ENCODE results near the gene NAE1. TPM values are rescaled to one million over a fixed set of nuclear protein-coding genes. Genes with fewer than 3 reads are reported as not detected.

NAE1 gene
- total RNA-seq, 1 donor from 2014 or later: 53.7 TPM

DNA sequence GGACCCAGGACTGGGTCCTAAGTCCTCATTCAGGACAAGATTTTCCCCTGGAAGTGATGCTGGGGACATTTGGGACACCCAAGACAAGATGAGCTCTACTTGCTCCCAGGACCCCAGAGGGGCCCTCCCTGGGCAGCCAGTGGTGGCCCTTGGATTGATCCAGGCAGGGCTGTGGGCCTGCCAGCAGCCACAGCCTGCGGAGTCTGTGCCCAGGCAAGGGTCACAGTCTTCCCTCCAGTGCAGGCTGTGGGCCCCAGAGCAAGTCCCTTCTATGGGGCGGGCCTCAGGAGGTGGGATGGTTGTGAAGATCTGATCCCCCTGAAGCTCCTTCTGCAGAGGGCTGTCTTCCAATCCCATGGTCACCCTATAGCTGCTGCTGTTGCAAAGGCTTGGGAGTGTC is 26.0 kb upstream of the NAE1 start:
- no peaks in the 10 kb centered on the region for H3K36me3 Mint-ChIP-seq (ENCODE audit: low read depth)
- ChIA-PET POLR2A (no interaction called here), CTCF (interaction anchor here (1.0 to 1.6 kb wide), 2 partner anchors 11 to 16 kb away, joined by 4 to 9 read pairs; no protein-coding TSS in a partner anchor)
- H3K27ac Mint-ChIP-seq: no peak overlapping the region
- ATAC-seq (ENCODE audit: low read depth) (no peak), DNase-seq (no peak)
- TF ChIP-seq, protein P1, sequence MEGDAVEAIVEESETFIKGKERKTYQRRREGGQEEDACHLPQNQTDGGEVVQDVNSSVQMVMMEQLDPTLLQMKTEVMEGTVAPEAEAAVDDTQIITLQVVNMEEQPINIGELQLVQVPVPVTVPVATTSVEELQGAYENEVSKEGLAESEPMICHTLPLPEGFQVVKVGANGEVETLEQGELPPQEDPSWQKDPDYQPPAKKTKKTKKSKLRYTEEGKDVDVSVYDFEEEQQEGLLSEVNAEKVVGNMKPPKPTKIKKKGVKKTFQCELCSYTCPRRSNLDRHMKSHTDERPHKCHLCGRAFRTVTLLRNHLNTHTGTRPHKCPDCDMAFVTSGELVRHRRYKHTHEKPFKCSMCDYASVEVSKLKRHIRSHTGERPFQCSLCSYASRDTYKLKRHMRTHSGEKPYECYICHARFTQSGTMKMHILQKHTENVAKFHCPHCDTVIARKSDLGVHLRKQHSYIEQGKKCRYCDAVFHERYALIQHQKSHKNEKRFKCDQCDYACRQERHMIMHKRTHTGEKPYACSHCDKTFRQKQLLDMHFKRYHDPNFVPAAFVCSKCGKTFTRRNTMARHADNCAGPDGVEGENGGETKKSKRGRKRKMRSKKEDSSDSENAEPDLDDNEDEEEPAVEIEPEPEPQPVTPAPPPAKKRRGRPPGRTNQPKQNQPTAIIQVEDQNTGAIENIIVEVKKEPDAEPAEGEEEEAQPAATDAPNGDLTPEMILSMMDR (IDR thresholded peaks at IDR 0.05): no peak
- intact Hi-C loops (cut with micrococcal nuclease): no loop called here
- peaks cover 2% of the 10 kb centered on the region for H3K27me3 Mint-ChIP-seq
- no peaks in the 10 kb centered on the region for H3K4me1 Mint-ChIP-seq
- no peak overlapping the region for H3K4me3 Mint-ChIP-seq
- no peaks in the 10 kb centered on the region for H3K9me3 Mint-ChIP-seq

DNA sequence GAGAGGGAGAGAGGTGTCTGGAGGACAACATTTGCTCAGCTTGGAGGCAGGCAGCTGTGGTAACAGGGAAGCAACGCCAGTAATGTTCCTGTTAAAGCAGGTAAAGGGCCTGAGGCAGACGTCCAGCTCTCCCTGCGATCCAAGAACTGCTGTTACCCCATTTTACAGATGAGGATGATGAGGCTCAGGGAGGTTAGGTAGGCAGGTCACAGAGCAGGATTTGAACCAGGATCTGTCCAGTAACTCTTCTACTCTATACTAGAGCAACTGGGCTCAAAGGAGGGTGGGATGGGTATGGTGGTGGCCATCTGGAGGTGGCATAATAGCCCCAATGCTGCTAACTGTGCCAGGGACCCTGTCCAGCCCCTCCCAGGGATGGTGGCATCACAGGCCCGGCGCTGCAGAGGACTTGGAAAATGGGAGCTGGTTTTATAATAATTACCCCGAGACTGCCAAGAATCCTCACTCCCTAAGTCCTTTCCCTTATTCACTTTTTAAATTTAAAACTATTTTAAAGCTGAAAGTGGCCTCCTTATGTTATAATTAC is 25.5 kb upstream of the NAE1 start:
- H3K4me1 Mint-ChIP-seq: no peaks in the 10 kb centered on the region
- no peak overlapping the region for H3K4me3 Mint-ChIP-seq
- intact Hi-C loops (cut with micrococcal nuclease): no loop called here
- no peaks in the 10 kb centered on the region for H3K9me3 Mint-ChIP-seq
- ChIA-PET CTCF (interaction anchor here (1.0 to 1.6 kb wide), 2 partner anchors 11 to 17 kb away, joined by 4 to 9 read pairs; no protein-coding TSS in a partner anchor), POLR2A (no interaction called here)
- no peak overlapping the region for H3K27ac Mint-ChIP-seq
- TF ChIP-seq, protein P1 (IDR thresholded peaks at IDR 0.05): no peak
- H3K36me3 Mint-ChIP-seq (ENCODE audit: low read depth): no peaks in the 10 kb centered on the region
- no peak for ATAC-seq (ENCODE audit: low read depth)
- no peak for DNase-seq
- H3K27me3 Mint-ChIP-seq: no peaks in the 10 kb centered on the region

DNA sequence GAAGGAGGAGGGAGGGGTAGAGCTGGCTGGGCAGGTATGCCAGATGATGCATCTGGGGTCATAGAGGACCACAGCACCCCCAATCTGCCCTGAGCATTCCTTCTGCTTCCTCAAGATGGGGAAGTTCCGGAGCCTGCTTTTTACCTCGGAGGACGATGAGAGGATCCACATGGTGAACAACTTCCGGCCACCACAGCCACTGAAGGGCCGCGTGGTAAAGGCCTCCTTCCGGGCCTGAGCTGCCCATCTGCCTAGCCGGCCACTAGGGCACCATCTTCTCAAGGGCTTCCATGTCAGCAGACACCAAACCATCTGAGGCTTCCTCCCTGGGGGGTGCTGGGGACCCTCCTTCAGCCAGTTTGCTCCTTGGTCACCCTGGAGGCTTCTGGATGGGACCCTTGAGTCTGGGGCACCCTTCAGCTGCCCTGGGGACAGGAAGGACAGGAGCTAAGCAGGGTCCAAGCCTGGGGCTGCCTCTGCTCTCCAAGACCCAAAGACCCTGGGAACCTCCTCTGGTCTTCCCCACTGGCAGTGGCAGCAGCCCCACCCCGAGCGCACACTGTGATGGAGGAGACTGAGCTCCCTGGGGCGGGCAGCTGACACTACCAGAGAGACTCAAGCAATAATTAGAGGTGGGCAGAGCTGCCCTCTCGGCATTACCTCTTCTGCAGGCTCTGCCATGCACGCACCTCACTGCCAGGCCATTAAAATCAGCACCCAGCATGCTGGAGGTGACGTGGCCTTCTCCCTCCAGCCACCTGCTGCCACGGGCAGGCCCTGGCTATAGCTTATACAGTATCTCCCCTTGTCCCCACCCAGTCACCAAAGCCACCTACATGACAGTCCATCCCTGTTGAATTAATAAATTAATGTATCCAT is 22.7 kb upstream of the NAE1 start:
- TF ChIP-seq, protein P1 (IDR thresholded peaks at IDR 0.05): no peak
- Mint-ChIP-seq H3K4me1 (no peaks in the 10 kb centered on the region), H3K27ac (no peak overlapping the region), H3K27me3 (peaks cover under 1% of the 10 kb centered on the region), H3K9me3 (no peaks in the 10 kb centered on the region), H3K4me3 (no peak overlapping the region), H3K36me3 (ENCODE audit: low read depth) (no peaks in the 10 kb centered on the region)
- intact Hi-C loops (cut with micrococcal nuclease): no loop called here
- ChIA-PET CTCF (interaction anchor here (0.6 kb wide), 1 partner anchor 20 kb away, joined by 3 read pairs; no protein-coding TSS in a partner anchor), POLR2A (no interaction called here)
- ATAC-seq (ENCODE audit: low read depth) (no peak), DNase-seq (no peak)

DNA sequence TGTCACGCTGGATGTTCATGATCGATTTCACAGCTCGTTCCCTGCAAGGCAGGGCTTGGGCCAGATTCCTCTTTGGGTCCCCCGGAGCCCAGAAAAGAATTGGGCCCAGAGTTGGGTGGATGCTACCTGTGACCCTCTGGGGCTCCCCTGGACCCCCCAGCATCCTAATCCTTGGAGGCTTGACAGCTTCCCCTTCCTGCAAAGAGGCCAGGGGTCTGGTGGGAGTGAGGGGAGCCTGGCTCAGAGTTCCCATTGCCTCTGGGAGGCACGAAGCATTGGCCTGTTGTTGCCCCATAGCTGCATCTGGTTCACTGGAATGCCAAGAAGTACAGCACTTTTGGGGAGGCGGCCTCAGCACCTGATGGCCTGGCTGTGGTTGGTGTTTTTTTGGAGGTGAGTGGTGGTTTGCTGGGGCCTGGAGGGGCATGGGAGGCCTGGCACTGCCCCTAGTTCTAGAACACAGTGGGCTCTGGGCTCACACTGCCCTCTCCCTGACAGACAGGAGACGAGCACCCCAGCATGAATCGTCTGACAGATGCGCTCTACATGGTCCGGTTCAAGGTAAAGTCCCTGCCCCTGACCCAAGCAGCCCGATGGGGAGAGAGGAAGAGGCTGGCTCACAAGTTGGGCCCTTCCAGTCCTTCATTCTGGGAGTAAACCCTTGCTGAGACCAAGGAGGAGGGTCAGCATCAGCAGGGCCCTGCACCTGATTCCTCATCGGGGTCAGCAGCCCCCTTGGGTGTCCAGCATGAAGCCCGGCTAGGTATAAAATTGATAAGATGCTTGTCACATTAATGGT is 20.6 kb upstream of the NAE1 start:
- DNase-seq (no peak), ATAC-seq (ENCODE audit: low read depth) (no peak)
- Mint-ChIP-seq H3K27me3 (peaks cover 8% of the 10 kb centered on the region), H3K27ac (peak overlapping the region; percentile 12), H3K36me3 (ENCODE audit: low read depth) (no peaks in the 10 kb centered on the region), H3K9me3 (no peaks in the 10 kb centered on the region), H3K4me3 (no peak overlapping the region), H3K4me1 (no peaks in the 10 kb centered on the region)
- intact Hi-C loops (cut with micrococcal nuclease): no loop called here
- CTCF ChIA-PET: no interaction called here
- POLR2A ChIA-PET: no interaction called here
- TF ChIP-seq, protein P1 (IDR thresholded peaks at IDR 0.05): no peak

Data from activated B cell treated with CpG ODN at 0.5 μM for 24 hours (primary cell).